HuH-7 (cell line): ENCODE results near the gene LRRFIP1.

Source experiments
- DNase-seq: peaks from one replicate; pipeline ENCODE4 v3.0.0; 2011; ENCODE audit warnings: low spot score

LRRFIP1 gene

GRCh38 chr2:237724811-237725478, 97.6 kb downstream of the LRRFIP1 start:
- DNase-seq, result no peak

GRCh38 chr2:237725661-237726060, 98.3 kb downstream of the LRRFIP1 start:
- DNase-seq, result no peak

- DNase-seq, result no peak
These were observed 99.0 kb downstream of the LRRFIP1 start for GRCh38 chr2:237726401-237726830.

GRCh38 chr2:237727363-237727762, 100.0 kb downstream of the LRRFIP1 start:
- no peak for DNase-seq

GRCh38 chr2:237729681-237730475, 102.5 kb downstream of the LRRFIP1 start:
- no peak for DNase-seq

GRCh38 chr2:237731663-237732062, 104.3 kb downstream of the LRRFIP1 start:
- DNase-seq, result no peak

- no peak for DNase-seq
These were observed 104.7 kb downstream of the LRRFIP1 start for GRCh38 chr2:237732070-237732469.

- no peak for DNase-seq
These were observed 105.5 kb downstream of the LRRFIP1 start for GRCh38 chr2:237732790-237733381.

GRCh38 chr2:237733677-237734300, 106.4 kb downstream of the LRRFIP1 start:
- DNase-seq, result peak; percentile 68

- DNase-seq, result no peak
These were observed 107.7 kb downstream of the LRRFIP1 start for GRCh38 chr2:237734905-237735623.

- no peak for DNase-seq
These were observed 108.4 kb downstream of the LRRFIP1 start for GRCh38 chr2:237735798-237736197.

GRCh38 chr2:237736783-237737182, 109.4 kb downstream of the LRRFIP1 start:
- no peak for DNase-seq

- no peak for DNase-seq
These were observed 109.9 kb downstream of the LRRFIP1 start for GRCh38 chr2:237737196-237737865.

GRCh38 chr2:237738255-237738654, 110.9 kb downstream of the LRRFIP1 start:
- no peak for DNase-seq

- no peak for DNase-seq
These were observed 111.7 kb downstream of the LRRFIP1 start for GRCh38 chr2:237739101-237739500.

GRCh38 chr2:237742191-237742590, 114.8 kb downstream of the LRRFIP1 start:
- peak; percentile 73 for DNase-seq

- DNase-seq, result peak; percentile 46
These were observed 115.2 kb downstream of the LRRFIP1 start for GRCh38 chr2:237742614-237743013.

- no peak for DNase-seq
These were observed 115.6 kb downstream of the LRRFIP1 start for GRCh38 chr2:237743024-237743423.

- peak; percentile 66 for DNase-seq
These were observed 116.3 kb downstream of the LRRFIP1 start for GRCh38 chr2:237743561-237744269.

- no peak for DNase-seq
These were observed 116.9 kb downstream of the LRRFIP1 start for GRCh38 chr2:237744270-237744612.
